GM18868 (cell line): ENCODE data around the gene PPDPF.

Experiments used
- ATAC-seq: cut with Tn5 transposase; IDR thresholded peaks from one replicate; pipeline ENCODE4 v1.9.1; 2021; ENCODE audit warnings: mild to moderate bottlenecking, moderate library complexity; ENCODE audit not compliant: unreplicated experiment

The PPDPF gene

GRCh38 chr20:63487116-63487764 is 33.3 kb upstream of the PPDPF start:
- ATAC-seq = no peak

GRCh38 chr20:63487781-63488241 is 32.8 kb upstream of the PPDPF start:
- ATAC-seq = no peak

DNA sequence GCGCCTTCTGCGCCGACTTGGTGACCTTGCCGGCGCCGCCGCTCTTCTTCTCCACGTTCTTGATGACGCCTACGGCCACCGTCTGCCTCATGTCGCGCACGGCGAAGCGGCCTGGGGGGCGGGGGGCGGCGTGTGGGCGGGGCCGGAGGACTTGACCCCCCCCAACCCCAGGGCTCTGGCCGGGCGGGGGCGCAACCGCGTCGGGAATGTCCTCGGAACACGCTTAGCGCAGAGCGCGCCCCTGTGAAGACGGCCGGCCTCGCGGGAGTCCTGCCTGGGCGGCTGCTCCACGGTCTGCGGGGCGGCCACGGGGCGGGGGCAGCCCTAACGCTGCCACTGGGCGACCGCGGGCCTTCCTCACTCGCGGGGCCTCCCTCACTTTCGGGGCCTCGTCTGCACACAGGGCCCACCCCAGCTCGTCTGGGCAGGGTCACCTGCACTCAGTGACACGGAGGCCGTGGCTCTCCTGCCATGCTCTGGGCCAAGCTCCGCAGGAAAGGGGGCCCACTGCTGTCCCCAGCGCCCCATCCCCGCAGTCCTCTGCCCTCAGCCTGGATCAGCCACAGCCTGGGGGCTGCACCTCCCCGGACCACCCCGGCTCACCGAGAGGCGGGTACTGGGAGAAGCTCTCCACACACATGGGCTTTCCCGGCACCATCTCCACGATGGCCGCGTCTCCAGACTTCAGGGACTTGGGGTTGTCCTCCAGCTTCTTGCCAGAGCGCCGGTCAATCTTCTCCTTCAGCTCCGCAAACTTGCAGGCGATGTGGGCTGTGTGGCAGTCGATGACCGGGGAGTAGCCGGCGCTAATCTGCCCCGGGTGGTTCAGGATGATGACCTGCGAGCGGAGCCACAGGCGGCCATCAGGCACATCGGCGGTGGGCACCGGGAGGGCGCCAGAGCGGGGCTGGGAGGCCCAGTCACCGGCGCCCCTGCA is 32.0 kb upstream of the PPDPF start:
- no peak for ATAC-seq

- no peak for ATAC-seq
Measured at GRCh38 chr20:63490416-63490815, 30.1 kb upstream of the PPDPF start.

DNA sequence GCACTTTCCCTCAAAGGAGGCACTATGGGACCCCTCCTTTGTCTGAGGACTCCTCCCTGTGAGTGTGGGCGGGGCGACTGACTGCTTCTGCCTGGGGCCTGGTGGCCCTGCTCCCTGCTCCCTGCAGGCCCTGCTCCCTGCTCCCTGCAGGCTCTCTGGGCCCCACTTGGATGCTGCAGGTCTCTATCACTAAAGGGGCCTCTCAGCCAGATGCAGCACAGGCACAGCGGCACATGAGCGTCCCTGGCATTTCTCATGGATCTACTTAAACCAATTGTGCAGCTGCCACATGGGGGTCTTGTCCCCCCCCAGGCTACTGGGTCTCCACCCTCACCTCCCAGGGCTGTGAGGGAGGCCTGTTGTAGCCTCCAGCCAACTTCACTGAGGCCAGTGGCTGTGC is 29.5 kb upstream of the PPDPF start:
- ATAC-seq = no peak

GRCh38 chr20:63491635-63492230 is 28.8 kb upstream of the PPDPF start:
- ATAC-seq = no peak

- no peak for ATAC-seq
Measured at GRCh38 chr20:63492518-63492917, 28.0 kb upstream of the PPDPF start.

DNA sequence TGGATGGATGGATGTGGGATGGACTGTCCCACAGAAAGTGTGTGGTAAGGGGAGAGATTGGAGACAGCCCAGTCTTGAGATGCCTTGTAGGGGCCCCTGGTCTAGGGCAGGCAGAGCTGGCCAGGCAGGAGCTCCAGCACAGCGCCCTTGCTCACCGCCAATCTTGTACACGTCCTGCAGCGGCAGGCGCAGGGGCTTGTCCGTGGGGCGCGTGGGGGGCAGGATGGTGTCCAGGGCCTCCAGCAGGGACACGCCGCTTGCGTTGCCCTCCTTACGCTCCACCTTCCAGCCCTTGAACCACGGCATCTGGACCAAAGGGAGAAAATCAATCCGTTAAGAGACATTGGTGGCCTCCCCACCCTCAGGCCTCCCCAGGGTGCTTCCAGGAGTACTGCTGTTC is 27.6 kb upstream of the PPDPF start:
- ATAC-seq = no peak

GRCh38 chr20:63493563-63494020 is 27.0 kb upstream of the PPDPF start:
- ATAC-seq = no peak

DNA sequence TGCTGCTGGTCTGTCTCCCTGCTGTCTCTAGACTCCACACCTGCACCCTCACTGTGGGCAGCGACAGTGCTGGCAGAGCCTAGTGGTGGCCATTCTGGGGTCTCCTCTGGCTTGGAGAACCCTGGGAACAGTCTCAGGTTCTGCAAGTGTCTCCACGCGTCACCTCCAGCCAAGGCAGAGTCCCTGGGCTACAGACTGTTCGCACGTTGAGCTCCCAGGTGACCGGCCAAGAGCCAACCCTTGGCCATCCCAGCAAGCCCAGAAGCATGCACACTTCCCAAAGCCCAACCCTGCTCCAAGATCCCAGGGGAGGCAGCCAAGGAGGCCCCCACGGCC is 26.5 kb upstream of the PPDPF start:
- no peak for ATAC-seq

- ATAC-seq = no peak
Measured at GRCh38 chr20:63494420-63495166, 26.0 kb upstream of the PPDPF start.

- no peak for ATAC-seq
Measured at GRCh38 chr20:63495167-63495720, 25.3 kb upstream of the PPDPF start.

GRCh38 chr20:63495741-63496595 is 24.6 kb upstream of the PPDPF start:
- ATAC-seq = no peak

DNA sequence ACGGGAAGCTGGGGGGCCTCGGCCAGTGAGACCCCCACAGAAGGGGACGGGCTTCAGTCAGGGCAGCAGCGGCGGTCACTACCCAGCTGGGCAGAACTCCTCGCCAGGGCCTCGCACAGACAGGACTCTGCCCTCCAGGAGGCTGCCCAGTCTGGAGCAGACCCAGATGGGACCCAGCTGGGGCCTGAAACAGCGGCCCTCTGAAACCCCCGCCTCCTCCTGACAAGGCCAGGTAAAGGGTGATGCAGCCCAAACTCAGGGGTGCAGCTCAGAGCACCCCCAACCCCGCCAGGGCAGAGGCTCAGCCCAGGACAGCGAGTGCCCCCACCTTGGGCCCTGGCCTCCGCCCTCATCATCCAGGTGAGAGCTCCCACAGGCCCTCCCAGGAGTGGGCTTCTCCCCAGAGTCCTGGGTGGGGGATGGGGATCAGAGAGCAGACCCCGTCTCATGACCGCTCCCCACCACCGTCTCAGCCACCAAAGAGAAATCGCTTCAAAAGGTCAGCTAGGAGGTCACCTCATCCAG is 23.9 kb upstream of the PPDPF start:
- no peak for ATAC-seq

GRCh38 chr20:63497138-63497945 is 23.2 kb upstream of the PPDPF start:
- ATAC-seq = no peak

DNA sequence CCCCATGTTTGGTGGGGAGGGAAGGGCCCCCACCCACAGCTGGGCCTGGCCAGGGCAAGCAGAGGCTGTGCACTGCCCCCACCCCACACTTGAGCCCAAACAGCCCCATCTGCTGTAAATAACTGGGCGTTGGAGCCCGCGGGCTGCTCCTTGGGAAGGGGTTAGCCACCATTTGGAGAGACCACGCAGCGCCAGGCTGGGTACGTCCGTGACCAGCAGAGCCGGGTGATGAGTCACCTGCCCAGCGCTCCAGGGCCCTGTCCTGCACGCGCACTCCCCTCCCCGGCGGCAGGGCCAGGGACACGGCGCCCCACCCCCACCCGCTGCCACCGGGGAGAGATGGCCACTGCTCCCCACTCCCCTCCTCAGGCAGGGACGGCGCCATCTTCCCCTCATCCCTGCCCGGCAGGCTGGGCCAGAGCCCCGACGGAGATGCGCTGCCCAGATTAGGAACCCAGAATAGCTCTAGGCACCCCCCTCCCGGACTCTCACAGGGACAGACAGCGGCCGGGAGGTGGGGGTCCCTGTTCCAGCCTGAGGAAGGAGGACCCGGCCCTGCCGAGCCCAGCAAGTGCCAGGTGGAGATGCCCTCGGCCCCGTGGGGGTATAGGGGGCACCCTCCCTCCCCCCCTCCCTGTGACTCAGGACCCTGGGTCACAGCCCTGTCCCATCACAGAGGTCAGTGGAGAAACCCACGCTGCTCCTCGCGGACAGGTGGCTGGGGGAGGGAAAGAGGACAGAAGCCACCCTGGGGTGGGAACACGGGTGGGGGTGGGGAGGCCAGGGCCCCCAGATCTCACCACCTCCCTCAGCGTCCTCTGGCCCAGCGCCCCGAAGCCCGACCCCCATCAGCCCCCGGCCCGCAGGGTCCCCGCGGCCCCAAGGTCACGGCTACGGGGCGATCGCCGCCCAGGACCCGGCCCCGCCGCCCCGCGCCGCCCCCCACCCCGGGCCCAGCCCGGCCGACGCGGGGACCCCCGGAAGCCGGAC is 22.3 kb upstream of the PPDPF start:
- ATAC-seq = no peak

GRCh38 chr20:63498960-63499337 is 21.6 kb upstream of the PPDPF start, which contains the start of gene EEF1A2:
Gene EEF1A2 (minus strand): TSS chr20:63499083. CDS start chr20:63497763, 1,320 bp downstream.
- ATAC-seq = no peak
